Hepatocyte (in vitro differentiated cells): ENCODE measurements around the gene DGKQ.

Source experiments
- CTCF ChIP-seq: fragments of 200-600 bp; sonication (generic); IDR thresholded peaks from 2 replicates; pipeline ENCODE4 v1.5.1; 2016; ENCODE audit warnings: antibody characterized with exemption, mild to moderate bottlenecking; ENCODE audit not compliant: poor library complexity
- EZH2 ChIP-seq: fragments of 200-600 bp; sonication (generic); IDR thresholded peaks from 2 replicates; pipeline ENCODE4 v1.6.1; 2016; ENCODE audit warnings: antibody characterized with exemption, mild to moderate bottlenecking, borderline replicate concordance
- EZH2phosphoT487 ChIP-seq: fragments of 200-600 bp; sonication (generic); IDR thresholded peaks from one replicate; pipeline ENCODE4 v1.6.1; 2018; ENCODE audit warnings: antibody characterized with exemption, mild to moderate bottlenecking, low read depth, moderate library complexity; ENCODE audit not compliant: unreplicated experiment, severe bottlenecking

- TF ChIP-seq CTCF (peak; percentile 3), EZH2 (no peak), EZH2phosphoT487 (no peak)
Observed at GRCh38 chr4:1011022-1011665, 37.8 kb upstream of the DGKQ start, which contains the start of gene FGFRL1.
